ENCODE data around the gene HJURP. TPM values are rescaled to one million over a fixed set of nuclear protein-coding genes. Genes with fewer than 3 reads are reported as not detected.

HJURP gene
- total and polyA plus RNA-seq, 2 donors (not counting 3 experiments of a cell fraction or from before 2014, with no cell fraction given): 34.4 to 60.9 TPM

DNA sequence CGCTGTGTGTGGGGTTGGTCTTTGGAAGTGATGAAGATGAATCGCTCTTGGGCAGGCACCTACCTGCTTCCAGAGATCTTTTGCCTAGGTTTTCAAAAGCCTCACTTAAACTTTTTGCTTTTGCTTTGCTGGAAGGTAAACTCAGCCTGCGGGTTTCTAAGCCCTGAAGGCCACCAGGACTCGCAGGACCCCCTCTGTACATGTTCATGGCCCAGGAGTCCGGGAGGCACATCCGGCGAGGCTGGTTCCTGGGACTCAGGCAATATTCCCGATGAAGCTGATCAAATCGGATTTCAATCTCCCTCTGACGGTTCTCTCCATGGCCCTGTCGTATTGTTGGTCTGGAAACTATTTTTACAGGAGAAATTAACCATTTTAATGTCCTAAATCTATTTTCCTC, 13.2 kb downstream of the HJURP start:
- peaks cover 86% of the 10 kb centered on the region for H3K79me2 ChIP-seq (ENCODE audit: control insufficient read depth, insufficient read depth, low read length)
- no peak overlapping the region for H3K27ac ChIP-seq (ENCODE audit: insufficient read depth, low read depth, low read length)
- no peak for DNase-seq (ENCODE audit: low read depth, low spot score)
- no peak for FAIRE-seq
- H3K9me3 ChIP-seq (replicated peaks; ENCODE audit: control insufficient read depth, insufficient read depth, low read length): no peaks in the 10 kb centered on the region
- H3K9ac ChIP-seq (replicated peaks; ENCODE audit: extremely low read depth, insufficient read depth, low read length): no peak overlapping the region
- no peaks in the 10 kb centered on the region for H4K20me1 ChIP-seq (replicated peaks; ENCODE audit: control insufficient read depth, extremely low read depth, insufficient read depth, low read length)
- no peaks in the 10 kb centered on the region for H3K27me3 ChIP-seq (ENCODE audit: control insufficient read depth in 2 of 2, insufficient read depth in 2 of 2, low read length in 2 of 2)
- H3K4me2 ChIP-seq (ENCODE audit: insufficient read depth, low read length): no peak overlapping the region
- TF ChIP-seq POLR2A (IDR thresholded peaks at IDR 0.05; ENCODE audit: low read depth, low read length): no peak
- H3K9me1 ChIP-seq (replicated peaks; ENCODE audit: control insufficient read depth, extremely low read depth, insufficient read depth, low read length): no peaks in the 10 kb centered on the region
- intact Hi-C loops (cut with micrococcal nuclease) (no loop called here), dilution Hi-C loops (cut with MboI; ENCODE audit: extremely low pct_ligation_motif_present, low sequenced_read_pairs) (no loop called here)
- no peak overlapping the region for H3K4me3 ChIP-seq (replicated peaks in 1 of 3; ENCODE audit: insufficient read depth in 1 of 3, low read depth in 1 of 3, low read length in 3 of 3)
- no peak overlapping the region for H2AFZ ChIP-seq (ENCODE audit: low read depth, low read length)
- peaks cover 8 to 55% of the 10 kb centered on the region in 2 experiments for H3K36me3 ChIP-seq (ENCODE audit: control insufficient read depth in 2 of 2, extremely low read depth in 1 of 2, insufficient read depth in 2 of 2, low read length in 2 of 2)
- H3K4me1 ChIP-seq (ENCODE audit: control insufficient read depth, extremely low read depth, insufficient read depth, low read length): no peaks in the 10 kb centered on the region
- BruUV-seq (replicated peaks): TSS peak; percentile 56
- POLR2A ChIA-PET: no interaction called here
- CTCF ChIA-PET: interaction anchor here (1.6 kb wide), 1 partner anchor 392 kb away, joined by 4 read pairs; no protein-coding TSS in a partner anchor

DNA sequence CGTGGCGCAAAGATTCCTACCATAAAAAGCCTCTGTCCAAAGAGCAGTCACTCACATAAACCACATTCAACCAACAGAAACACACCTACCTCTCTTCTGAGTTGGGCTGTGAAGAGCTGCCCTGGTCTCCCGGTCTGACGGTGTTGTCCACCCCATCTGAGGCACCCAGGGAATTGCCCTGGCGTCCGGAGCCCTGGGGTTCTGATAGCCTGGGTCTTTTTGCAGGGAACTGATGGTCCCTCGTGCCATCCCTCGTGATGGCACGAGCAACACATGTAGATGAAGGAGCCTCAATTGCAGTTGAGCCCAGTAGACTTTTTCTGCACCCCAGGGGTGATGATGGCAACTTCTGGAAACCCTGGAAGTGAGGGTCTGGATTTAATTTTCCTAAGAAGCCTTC, 13.8 kb downstream of the HJURP start:
- POLR2A ChIA-PET: no interaction called here

More for the DNA sequence above, 13.8 kb downstream of the HJURP start:
- TF ChIP-seq POLR2A (IDR thresholded peaks at IDR 0.05; ENCODE audit: low read depth, low read length) (no peak), MYC (IDR thresholded peaks at IDR 0.05; ENCODE audit: low read depth, low read length) (no peak), EZH2 (IDR thresholded peaks at IDR 0.05; ENCODE audit: borderline replicate concordance, low read depth, low read length, severe bottlenecking) (no peak), CTCF (IDR thresholded peaks at IDR 0.05; ENCODE audit: extremely low read depth in 1 of 2, insufficient read depth in 1 of 2, low read depth in 1 of 2, low read length in 2 of 2) (no peak), FOS (IDR thresholded peaks at IDR 0.05; ENCODE audit: borderline replicate concordance, insufficient read depth, low read length) (no peak), GATA2 (IDR thresholded peaks at IDR 0.05; ENCODE audit: insufficient read depth, insufficient read length, low read depth, low read length) (no peak), JUN (IDR thresholded peaks at IDR 0.05; ENCODE audit: borderline replicate concordance, insufficient read depth, insufficient read length, low read depth) (no peak), POLR2AphosphoS5 (IDR thresholded peaks at IDR 0.05; ENCODE audit: insufficient read depth, low read depth, low read length) (no peak)
- TF ChIP-seq, protein P1, sequence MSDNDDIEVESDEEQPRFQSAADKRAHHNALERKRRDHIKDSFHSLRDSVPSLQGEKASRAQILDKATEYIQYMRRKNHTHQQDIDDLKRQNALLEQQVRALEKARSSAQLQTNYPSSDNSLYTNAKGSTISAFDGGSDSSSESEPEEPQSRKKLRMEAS (IDR thresholded peaks at IDR 0.05; ENCODE audit: insufficient read depth, insufficient read length): no peak
- DNase-seq (ENCODE audit: low read depth, low spot score) (no peak), FAIRE-seq (no peak)
- intact Hi-C loops (cut with micrococcal nuclease): no loop called here
- no peaks in the 10 kb centered on the region for H3K27me3 ChIP-seq (ENCODE audit: control insufficient read depth in 2 of 2, insufficient read depth in 2 of 2, low read length in 2 of 2)
- peaks cover 8 to 55% of the 10 kb centered on the region in 2 experiments for H3K36me3 ChIP-seq (ENCODE audit: control insufficient read depth in 2 of 2, extremely low read depth in 1 of 2, insufficient read depth in 2 of 2, low read length in 2 of 2)
- H3K9ac ChIP-seq (replicated peaks; ENCODE audit: extremely low read depth, insufficient read depth, low read length): no peak overlapping the region
- H2AFZ ChIP-seq (ENCODE audit: low read depth, low read length): no peak overlapping the region
- no peaks in the 10 kb centered on the region for H3K9me3 ChIP-seq (replicated peaks; ENCODE audit: control insufficient read depth, insufficient read depth, low read length)
- dilution Hi-C loops (cut with MboI; ENCODE audit: extremely low pct_ligation_motif_present, low sequenced_read_pairs): no loop called here
- CTCF ChIA-PET: no interaction called here
- H3K4me3 ChIP-seq (replicated peaks in 1 of 3; ENCODE audit: insufficient read depth in 1 of 3, low read depth in 1 of 3, low read length in 3 of 3): no peak overlapping the region
- H3K9me1 ChIP-seq (replicated peaks; ENCODE audit: control insufficient read depth, extremely low read depth, insufficient read depth, low read length): no peaks in the 10 kb centered on the region
- H3K27ac ChIP-seq (ENCODE audit: insufficient read depth, low read depth, low read length): no peak overlapping the region
- BruUV-seq (replicated peaks): no TSS peak
- H3K79me2 ChIP-seq (ENCODE audit: control insufficient read depth, insufficient read depth, low read length): peaks cover 89% of the 10 kb centered on the region
- H3K4me2 ChIP-seq (ENCODE audit: insufficient read depth, low read length): no peak overlapping the region
- no peaks in the 10 kb centered on the region for H3K4me1 ChIP-seq (ENCODE audit: control insufficient read depth, extremely low read depth, insufficient read depth, low read length)
- H4K20me1 ChIP-seq (replicated peaks; ENCODE audit: control insufficient read depth, extremely low read depth, insufficient read depth, low read length): no peaks in the 10 kb centered on the region
